ENCODE measurements around the gene TTC19.

- no peak for TF ChIP-seq CTCF (IDR thresholded peaks at IDR 0.05)
- no peak for TF ChIP-seq EP300 (IDR thresholded peaks at IDR 0.05)
- TF ChIP-seq POLR2A (IDR thresholded peaks at IDR 0.05), result no peak
- no peak for TF ChIP-seq POLR2AphosphoS5 (IDR thresholded peaks at IDR 0.05)
Measured at GRCh38 chr17:15955793-15956541, 43.7 kb upstream of the TTC19 start.

Measured in upper lobe of left lung (tissue), 4 donors.